ENCODE data around the gene LRIT1.

The LRIT1 gene

DNA sequence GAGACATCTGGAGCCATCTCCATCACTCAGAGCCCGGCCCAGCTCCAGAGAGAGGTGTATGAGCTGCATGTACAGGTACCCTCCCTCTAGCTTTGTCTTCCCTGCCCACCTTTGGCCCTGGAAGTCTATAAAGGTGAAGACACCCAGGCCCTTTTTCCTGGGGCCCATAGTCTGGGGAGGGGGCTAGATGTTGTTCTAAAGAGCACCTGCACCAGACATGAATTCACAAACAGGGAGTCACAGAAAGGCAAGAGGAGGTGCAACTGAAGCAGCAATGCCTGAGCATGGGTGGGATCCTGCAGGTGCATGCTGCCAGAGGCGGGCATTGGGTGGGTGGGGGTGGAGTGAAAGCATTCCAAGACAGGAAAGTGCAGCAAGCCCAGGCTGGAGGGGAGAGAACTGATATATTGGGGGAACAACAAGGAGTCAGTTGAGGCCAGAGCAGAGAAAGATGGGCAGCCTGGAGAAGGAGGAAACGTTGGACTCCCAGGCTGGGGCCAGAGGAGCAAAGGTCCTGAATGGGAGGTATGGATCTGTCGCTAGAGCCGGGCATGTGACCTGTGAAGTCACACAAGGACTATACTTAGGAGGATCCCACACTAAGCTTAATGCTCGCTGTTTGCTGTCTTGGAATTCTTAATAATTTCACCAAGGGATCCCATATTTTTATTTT, 35.4 kb downstream of the LRIT1 start:
- Histone ChIP-seq H3K4me3 (ENCODE audit: low read length) (no peak overlapping the region), H3K27ac (ENCODE audit: low read length) (no peak overlapping the region), H3K9ac (ENCODE audit: low read depth, low read length) (no peak overlapping the region)

DNA sequence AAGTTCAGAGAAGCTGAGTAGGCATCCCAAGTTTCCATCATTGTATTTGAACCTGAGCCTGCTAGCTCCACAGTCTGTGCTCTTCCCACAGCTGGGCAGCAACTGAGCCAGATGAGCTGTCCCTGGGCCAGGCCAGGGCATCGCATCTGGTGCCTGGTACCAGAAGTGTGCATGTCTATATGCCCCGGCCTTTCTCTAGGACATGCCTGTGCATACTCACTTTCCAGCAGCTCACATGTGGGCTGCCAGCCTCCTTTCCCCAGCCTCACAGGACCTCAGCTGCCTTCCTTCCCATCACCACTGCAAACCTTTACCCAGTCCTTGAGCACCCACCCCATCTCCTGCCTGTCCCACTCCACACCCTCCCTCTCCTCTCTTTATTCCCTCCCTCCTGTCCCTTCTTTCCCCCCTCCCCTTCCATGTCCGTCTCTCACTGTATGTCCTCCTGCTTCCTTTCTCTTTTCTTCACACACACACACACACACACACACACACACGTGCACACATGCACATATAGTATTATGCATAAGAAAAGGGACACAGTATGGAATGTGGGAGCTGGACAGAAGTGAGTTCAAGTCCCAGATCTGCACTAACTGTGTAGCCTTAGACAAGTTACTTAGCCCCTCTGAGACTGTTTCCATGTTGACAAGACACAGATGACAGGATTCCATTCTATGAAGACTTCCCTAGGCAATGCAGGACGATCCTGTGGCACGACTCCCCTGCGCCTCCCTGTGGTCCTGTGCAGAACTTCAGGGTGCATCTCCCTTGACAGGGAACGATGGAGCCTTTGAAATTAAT, 36.1 kb downstream of the LRIT1 start:
- Histone ChIP-seq H3K9me3 (ENCODE audit: insufficient read depth, low read depth, low read length) (no peaks in the 10 kb centered on the region), H3K27ac (ENCODE audit: low read length) (no peak overlapping the region), H3K36me3 (ENCODE audit: insufficient read depth, low read depth, low read length) (no peaks in the 10 kb centered on the region), H3K4me1 (ENCODE audit: insufficient read depth, low read length) (no peaks in the 10 kb centered on the region), H3K27me3 (ENCODE audit: insufficient read depth, low read length) (no peaks in the 10 kb centered on the region; the same call in 1 of the 2 replicates), H3K9ac (ENCODE audit: low read depth, low read length) (no peak overlapping the region), H3K4me3 (ENCODE audit: low read length) (no peak overlapping the region)

More for the DNA sequence above, 35.4 kb downstream of the LRIT1 start:
- H3K36me3 ChIP-seq (ENCODE audit: insufficient read depth, low read depth, low read length), result no peaks in the 10 kb centered on the region
- no peaks in the 10 kb centered on the region for H3K4me1 ChIP-seq (ENCODE audit: insufficient read depth, low read length)
- no peaks in the 10 kb centered on the region; the same call in 1 of the 2 replicates for H3K27me3 ChIP-seq (ENCODE audit: insufficient read depth, low read length)
- no peaks in the 10 kb centered on the region for H3K9me3 ChIP-seq (ENCODE audit: insufficient read depth, low read depth, low read length)

DNA sequence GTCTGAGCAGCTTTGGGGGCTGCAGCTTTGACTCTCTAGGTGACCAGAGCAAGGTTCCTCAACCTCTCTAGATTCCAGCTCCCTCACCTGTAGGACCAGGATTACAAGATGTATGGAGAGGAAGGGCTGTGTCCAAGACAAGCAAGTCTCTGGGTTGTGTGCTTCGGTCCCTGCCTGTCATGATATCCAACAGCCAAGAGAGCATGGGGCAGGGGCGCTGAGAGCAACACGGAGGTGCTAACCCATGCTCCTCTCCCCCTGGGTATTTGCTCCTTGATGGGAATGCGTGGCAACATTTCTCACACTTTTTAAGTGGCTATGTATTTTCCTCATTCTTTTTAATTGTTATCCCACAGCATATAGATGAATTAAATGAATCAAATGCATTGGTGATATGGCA, 36.7 kb downstream of the LRIT1 start:
- no peaks in the 10 kb centered on the region for H3K36me3 ChIP-seq (ENCODE audit: insufficient read depth, low read depth, low read length)
- H3K27me3 ChIP-seq (ENCODE audit: insufficient read depth, low read length), result no peaks in the 10 kb centered on the region; the same call in 1 of the 2 replicates
- H3K9ac ChIP-seq (ENCODE audit: low read depth, low read length), result no peak overlapping the region
- H3K9me3 ChIP-seq (ENCODE audit: insufficient read depth, low read depth, low read length), result no peaks in the 10 kb centered on the region
- no peaks in the 10 kb centered on the region for H3K4me1 ChIP-seq (ENCODE audit: insufficient read depth, low read length)
- no peak overlapping the region for H3K4me3 ChIP-seq (ENCODE audit: low read length)
- no peak overlapping the region for H3K27ac ChIP-seq (ENCODE audit: low read length)

DNA sequence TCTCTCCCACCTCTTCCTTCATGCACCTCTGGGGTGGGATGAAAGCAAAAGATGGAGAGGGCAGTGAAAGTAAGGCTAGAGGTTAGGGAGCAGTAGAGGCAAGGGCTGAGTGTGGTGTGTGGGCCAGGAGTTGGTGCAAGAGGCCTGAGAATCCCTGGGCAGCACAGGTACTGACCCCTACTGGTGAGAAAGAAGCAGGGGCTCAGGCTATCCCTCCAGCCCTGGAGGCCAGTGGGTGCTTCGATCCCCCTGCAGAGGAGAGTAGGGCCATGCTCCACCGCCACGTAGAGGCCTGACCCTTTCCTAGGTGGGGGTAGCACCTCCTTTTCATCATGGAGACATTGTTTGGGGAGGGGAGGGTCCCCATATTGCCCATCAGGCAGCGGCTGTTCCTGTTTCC, 37.2 kb downstream of the LRIT1 start:
- Histone ChIP-seq H3K36me3 (ENCODE audit: insufficient read depth, low read depth, low read length) (no peaks in the 10 kb centered on the region), H3K27ac (ENCODE audit: low read length) (no peak overlapping the region), H3K4me3 (ENCODE audit: low read length) (no peak overlapping the region), H3K9me3 (ENCODE audit: insufficient read depth, low read depth, low read length) (no peaks in the 10 kb centered on the region), H3K4me1 (ENCODE audit: insufficient read depth, low read length) (no peaks in the 10 kb centered on the region), H3K9ac (ENCODE audit: low read depth, low read length) (no peak overlapping the region), H3K27me3 (ENCODE audit: insufficient read depth, low read length) (no peaks in the 10 kb centered on the region; the same call in 1 of the 2 replicates)

DNA sequence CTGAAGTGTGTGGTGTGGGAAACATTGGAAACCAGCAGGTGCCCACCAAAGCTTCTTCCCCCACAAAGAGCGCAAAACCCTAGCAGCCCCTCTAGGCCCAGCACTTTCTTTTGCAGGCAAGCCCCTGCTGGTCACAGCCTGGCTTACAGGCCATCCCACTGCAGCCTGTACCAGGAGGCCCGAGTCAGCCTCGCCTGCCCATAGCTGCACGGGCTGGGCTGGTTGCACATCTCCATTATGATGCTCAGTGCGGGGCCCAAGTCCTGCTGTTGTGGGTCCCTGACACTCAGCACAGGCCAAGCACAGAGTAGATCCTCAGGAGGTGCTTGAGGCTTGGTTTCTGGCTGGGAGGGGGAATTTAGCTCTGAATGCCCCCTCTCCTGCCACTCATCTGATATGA, 39.0 kb downstream of the LRIT1 start:
- H3K9ac ChIP-seq (ENCODE audit: low read depth, low read length), result no peak overlapping the region
- H3K27ac ChIP-seq (ENCODE audit: low read length), result no peak overlapping the region
- H3K4me3 ChIP-seq (ENCODE audit: low read length), result no peak overlapping the region
- H3K9me3 ChIP-seq (ENCODE audit: insufficient read depth, low read depth, low read length), result no peaks in the 10 kb centered on the region
- no peaks in the 10 kb centered on the region for H3K36me3 ChIP-seq (ENCODE audit: insufficient read depth, low read depth, low read length)
- H3K27me3 ChIP-seq (ENCODE audit: insufficient read depth, low read length), result peaks cover 13% of the 10 kb centered on the region; the same call in 1 of the 2 replicates
- no peaks in the 10 kb centered on the region for H3K4me1 ChIP-seq (ENCODE audit: insufficient read depth, low read length)

DNA sequence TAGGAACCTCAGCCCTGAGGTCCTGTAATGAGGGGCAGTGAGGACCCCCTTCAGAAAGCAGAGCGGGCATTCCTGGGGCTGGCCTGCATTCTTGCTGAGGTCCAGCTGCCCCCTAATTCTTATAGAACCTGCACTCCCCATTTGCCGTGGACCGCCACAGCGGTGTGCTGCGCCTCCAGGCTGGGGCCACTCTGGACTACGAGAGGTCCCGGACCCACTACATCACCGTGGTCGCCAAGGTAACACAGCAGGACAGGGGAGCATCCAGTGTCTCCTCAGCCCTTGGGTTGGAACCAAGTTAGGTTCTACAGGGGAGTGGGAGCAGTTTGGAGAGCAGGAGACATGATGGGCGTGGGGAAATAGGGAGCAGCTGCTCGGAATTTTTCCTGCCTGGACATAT, 39.7 kb downstream of the LRIT1 start:
- Histone ChIP-seq H3K9me3 (ENCODE audit: insufficient read depth, low read depth, low read length) (no peaks in the 10 kb centered on the region), H3K27ac (ENCODE audit: low read length) (no peak overlapping the region), H3K4me1 (ENCODE audit: insufficient read depth, low read length) (no peaks in the 10 kb centered on the region), H3K36me3 (ENCODE audit: insufficient read depth, low read depth, low read length) (no peaks in the 10 kb centered on the region), H3K27me3 (ENCODE audit: insufficient read depth, low read length) (peaks cover 19% of the 10 kb centered on the region), H3K9ac (ENCODE audit: low read depth, low read length) (no peak overlapping the region), H3K4me3 (ENCODE audit: low read length) (no peak overlapping the region)

DNA sequence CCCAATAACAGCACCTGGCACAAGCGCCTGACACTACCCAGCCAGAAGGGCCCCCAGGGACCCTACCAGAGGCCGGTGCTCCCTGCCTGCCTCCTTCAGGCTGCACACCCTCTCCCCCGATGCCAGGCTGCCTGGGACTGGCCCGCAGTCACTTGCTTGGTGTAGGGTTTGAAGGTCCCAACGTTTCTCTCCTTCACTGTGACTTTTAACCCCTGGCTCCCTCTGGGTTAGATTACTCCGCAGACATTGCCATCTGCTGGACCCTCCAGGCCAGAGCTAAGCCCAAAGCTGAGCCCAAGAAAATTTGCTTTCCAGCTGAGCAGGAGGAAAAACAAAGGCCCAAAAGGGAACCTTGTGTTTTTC, 40.1 kb downstream of the LRIT1 start:
- Histone ChIP-seq H3K27ac (ENCODE audit: low read length) (no peak overlapping the region), H3K4me3 (ENCODE audit: low read length) (no peak overlapping the region), H3K27me3 (ENCODE audit: insufficient read depth, low read length) (peaks cover 24% of the 10 kb centered on the region), H3K4me1 (ENCODE audit: insufficient read depth, low read length) (no peaks in the 10 kb centered on the region), H3K9me3 (ENCODE audit: insufficient read depth, low read depth, low read length) (no peaks in the 10 kb centered on the region), H3K9ac (ENCODE audit: low read depth, low read length) (no peak overlapping the region), H3K36me3 (ENCODE audit: insufficient read depth, low read depth, low read length) (no peaks in the 10 kb centered on the region)

DNA sequence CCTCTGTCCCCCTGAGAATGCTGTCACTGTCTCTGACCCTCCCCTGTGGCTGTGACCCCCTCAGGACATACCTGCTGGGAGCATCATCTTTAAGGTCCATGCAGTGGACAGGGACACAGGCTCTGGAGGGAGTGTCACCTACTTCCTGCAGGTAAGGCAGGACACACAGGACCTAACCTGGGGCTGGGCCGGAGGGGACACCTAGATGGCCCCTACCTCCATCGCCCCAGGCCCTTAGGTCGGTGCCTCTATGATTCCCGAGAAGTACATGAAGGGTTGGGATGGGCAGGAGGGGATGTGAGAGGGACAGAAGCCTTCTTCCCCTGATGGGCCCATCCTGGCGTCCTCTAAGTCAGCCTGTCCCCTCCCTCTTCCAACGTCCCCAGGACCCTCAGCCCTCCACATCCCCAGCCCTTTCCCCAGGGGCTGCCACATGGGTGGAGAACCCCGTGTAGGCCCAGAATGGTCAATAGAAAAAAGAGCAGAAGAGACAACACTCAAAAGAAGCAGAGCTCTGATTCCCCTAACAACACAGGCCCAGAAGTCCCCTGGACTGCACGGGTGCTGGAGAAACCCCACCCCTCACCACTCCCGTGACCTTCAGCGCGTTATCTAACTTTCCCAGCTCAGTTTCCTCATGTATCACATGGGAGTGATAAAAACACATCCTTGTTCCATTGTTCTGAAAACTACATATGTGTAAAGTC, 40.7 kb downstream of the LRIT1 start:
- Histone ChIP-seq H3K9ac (ENCODE audit: low read depth, low read length) (no peak overlapping the region), H3K9me3 (ENCODE audit: insufficient read depth, low read depth, low read length) (no peaks in the 10 kb centered on the region), H3K27ac (ENCODE audit: low read length) (no peak overlapping the region), H3K4me3 (ENCODE audit: low read length) (no peak overlapping the region), H3K4me1 (ENCODE audit: insufficient read depth, low read length) (no peaks in the 10 kb centered on the region), H3K27me3 (ENCODE audit: insufficient read depth, low read length) (peaks cover 29% of the 10 kb centered on the region), H3K36me3 (ENCODE audit: insufficient read depth, low read depth, low read length) (no peaks in the 10 kb centered on the region)

DNA sequence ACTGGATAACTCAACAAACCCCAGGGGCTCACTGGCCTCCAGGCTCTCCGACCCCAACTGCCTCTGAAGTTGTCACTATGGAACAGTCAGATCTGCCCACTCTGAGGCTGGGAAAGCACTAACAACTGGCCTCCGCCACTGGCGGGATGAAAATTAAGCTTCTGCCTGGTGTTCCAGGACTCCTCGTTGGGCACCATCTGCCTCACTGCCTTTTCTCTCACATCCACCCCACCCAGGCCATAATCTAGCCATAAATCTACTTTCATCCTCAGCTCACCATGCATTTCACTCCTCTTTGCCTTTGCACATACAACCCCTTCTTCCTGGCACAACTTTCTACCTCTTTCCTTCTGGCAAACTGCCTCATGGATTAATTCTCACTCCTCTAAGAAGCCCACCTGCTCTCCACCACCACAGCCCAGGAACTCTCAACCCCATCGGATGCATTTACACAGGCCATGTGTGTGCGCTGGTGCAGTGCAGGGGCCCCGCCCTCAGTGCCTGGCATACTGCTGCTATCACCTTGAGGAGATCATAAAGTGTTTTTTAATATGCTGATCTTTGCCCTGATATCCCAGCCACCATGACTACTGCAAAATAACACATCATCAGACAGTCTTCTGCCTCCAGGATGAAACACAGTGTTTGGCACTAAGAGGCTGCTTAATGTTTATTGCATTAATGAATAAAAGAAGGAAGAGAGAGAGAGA, 43.0 kb downstream of the LRIT1 start:
- Histone ChIP-seq H3K27me3 (ENCODE audit: insufficient read depth, low read length) (peaks cover 52% of the 10 kb centered on the region), H3K27ac (ENCODE audit: low read length) (no peak overlapping the region), H3K9me3 (ENCODE audit: insufficient read depth, low read depth, low read length) (no peaks in the 10 kb centered on the region), H3K4me3 (ENCODE audit: low read length) (no peak overlapping the region), H3K9ac (ENCODE audit: low read depth, low read length) (no peak overlapping the region), H3K36me3 (ENCODE audit: insufficient read depth, low read depth, low read length) (no peaks in the 10 kb centered on the region), H3K4me1 (ENCODE audit: insufficient read depth, low read length) (no peaks in the 10 kb centered on the region)

DNA sequence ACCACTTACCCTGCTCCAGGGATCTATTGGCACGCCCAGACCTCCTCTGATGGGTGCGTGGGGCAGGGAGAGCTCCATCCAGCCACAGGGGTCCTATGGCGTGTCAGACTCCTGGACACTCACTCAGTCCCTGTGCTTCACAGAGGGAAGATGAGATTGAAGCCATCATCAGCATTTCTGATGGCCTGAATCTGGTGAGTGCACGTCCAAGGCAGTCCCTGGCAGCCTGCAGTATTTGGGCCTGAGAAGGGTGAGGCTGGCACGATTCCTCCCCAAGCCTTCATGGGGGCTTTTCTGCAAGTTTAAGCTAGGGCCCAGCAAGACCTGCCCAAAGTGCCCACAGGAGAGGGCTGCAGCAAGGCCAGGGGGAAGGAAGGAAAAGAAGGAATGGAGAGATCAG, 43.7 kb downstream of the LRIT1 start:
- Histone ChIP-seq H3K36me3 (ENCODE audit: insufficient read depth, low read depth, low read length) (no peaks in the 10 kb centered on the region), H3K9me3 (ENCODE audit: insufficient read depth, low read depth, low read length) (no peaks in the 10 kb centered on the region), H3K4me1 (ENCODE audit: insufficient read depth, low read length) (no peaks in the 10 kb centered on the region), H3K9ac (ENCODE audit: low read depth, low read length) (no peak overlapping the region), H3K27ac (ENCODE audit: low read length) (no peak overlapping the region), H3K4me3 (ENCODE audit: low read length) (no peak overlapping the region), H3K27me3 (ENCODE audit: insufficient read depth, low read length) (peaks cover 60% of the 10 kb centered on the region)

DNA sequence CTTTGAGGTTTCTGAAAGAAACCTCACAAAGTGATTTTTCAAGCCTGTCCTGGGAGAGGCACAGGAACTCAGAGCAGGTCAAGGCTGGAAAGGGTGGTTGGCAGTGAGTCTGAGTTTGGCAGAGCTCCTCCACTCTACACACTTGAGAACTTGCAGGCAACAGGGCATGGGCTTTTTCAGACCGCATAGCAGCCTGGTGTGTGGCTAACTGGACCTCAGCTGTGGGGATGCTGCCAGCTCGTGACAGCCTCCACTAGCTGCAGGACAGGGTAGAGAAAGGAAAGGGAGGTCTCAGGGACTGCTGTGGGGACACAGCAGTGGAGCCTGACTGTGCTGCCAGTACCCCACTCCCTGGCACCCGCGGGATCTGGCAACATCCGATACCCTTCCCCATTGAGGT, 44.4 kb downstream of the LRIT1 start:
- H3K27me3 ChIP-seq (ENCODE audit: insufficient read depth, low read length), result peaks cover 62% of the 10 kb centered on the region

More for the DNA sequence above, 44.4 kb downstream of the LRIT1 start:
- Histone ChIP-seq H3K36me3 (ENCODE audit: insufficient read depth, low read depth, low read length) (no peaks in the 10 kb centered on the region), H3K27ac (ENCODE audit: low read length) (no peak overlapping the region), H3K4me3 (ENCODE audit: low read length) (no peak overlapping the region), H3K9ac (ENCODE audit: low read depth, low read length) (no peak overlapping the region), H3K4me1 (ENCODE audit: insufficient read depth, low read length) (no peaks in the 10 kb centered on the region), H3K9me3 (ENCODE audit: insufficient read depth, low read depth, low read length) (no peaks in the 10 kb centered on the region)
